Fibroblast of skin of right biceps (primary cell): ENCODE data around the gene USF2.
"Not testable (repeated sequence)": the region's sequence is repeated elsewhere in the genome, so short reads cannot be mapped to it uniquely, and the experiment has no call there.

Experiments
- DNase-seq: peaks from one replicate; pipeline ENCODE4 v3.0.0-alpha.2; 2013

Gene USF2

GRCh38 chr19:35268536-35269437 is at the start of gene USF2:
Gene USF2 (plus strand): TSS chr19:35268962. CDS start chr19:35269102, 140 bp downstream.
- DNase-seq: peak; percentile 79

- no peak for DNase-seq
Measured at GRCh38 chr19:35219008-35219407, 49.8 kb upstream of the USF2 start.

GRCh38 chr19:35220315-35220921 is 48.3 kb upstream of the USF2 start:
- no peak for DNase-seq

GRCh38 chr19:35220973-35221590 is 47.7 kb upstream of the USF2 start:
- DNase-seq: not testable (repeated sequence)

GRCh38 chr19:35222373-35223015 is 46.3 kb upstream of the USF2 start:
- no peak for DNase-seq

- DNase-seq: no peak
Measured at GRCh38 chr19:35223084-35223790, 45.5 kb upstream of the USF2 start.

- no peak for DNase-seq
Measured at GRCh38 chr19:35223862-35224505, 44.8 kb upstream of the USF2 start.

- no peak for DNase-seq
Measured at GRCh38 chr19:35224681-35225571, 43.8 kb upstream of the USF2 start.

GRCh38 chr19:35225951-35226350 is 42.8 kb upstream of the USF2 start:
- DNase-seq: no peak

GRCh38 chr19:35226748-35227147 is 42.0 kb upstream of the USF2 start:
- no peak for DNase-seq

- no peak for DNase-seq
Measured at GRCh38 chr19:35228177-35228930, 40.4 kb upstream of the USF2 start, which contains the start of gene FAM187B. Gene FAM187B (minus strand): TSS chr19:35228739. CDS start chr19:35228680, 59 bp downstream.

GRCh38 chr19:35229601-35230000 is 39.2 kb upstream of the USF2 start:
- no peak for DNase-seq

- DNase-seq: no peak
Measured at GRCh38 chr19:35231956-35232645, 36.7 kb upstream of the USF2 start.

GRCh38 chr19:35232912-35233311 is 35.9 kb upstream of the USF2 start:
- no peak for DNase-seq

GRCh38 chr19:35236638-35237400 is 31.9 kb upstream of the USF2 start:
- DNase-seq: no peak

GRCh38 chr19:35239597-35239996 is 29.2 kb upstream of the USF2 start:
- DNase-seq: not testable (repeated sequence)

GRCh38 chr19:35240327-35240726 is 28.4 kb upstream of the USF2 start:
- DNase-seq: no peak

- DNase-seq: no peak
Measured at GRCh38 chr19:35241417-35241816, 27.3 kb upstream of the USF2 start.
